D721Med (cell line): ENCODE results near the gene ERICH4.
"Not testable (repeated sequence)": the region's sequence is repeated elsewhere in the genome, so short reads cannot be mapped to it uniquely, and the experiment has no call there.

ENCODE experiments used
- DNase-seq: peaks from one replicate; pipeline ENCODE4 v3.0.0; 2011; ENCODE audit warnings: low spot score; ENCODE audit not compliant: insufficient read length
- FAIRE-seq: peaks from 2 replicates; lab custom pipeline; 2011; peaks lifted over from hg19 to GRCh38; lab: Jason Lieb, UNC
- TF ChIP-seq, protein P1 (sequence below): IDR thresholded peaks from 2 replicates; pipeline ENCODE4 v1.5.1; 2012; ENCODE audit warnings: mild to moderate bottlenecking, control low read depth; ENCODE audit not compliant: insufficient read depth; ENCODE audit errors: missing control alignments

The ERICH4 gene

DNA sequence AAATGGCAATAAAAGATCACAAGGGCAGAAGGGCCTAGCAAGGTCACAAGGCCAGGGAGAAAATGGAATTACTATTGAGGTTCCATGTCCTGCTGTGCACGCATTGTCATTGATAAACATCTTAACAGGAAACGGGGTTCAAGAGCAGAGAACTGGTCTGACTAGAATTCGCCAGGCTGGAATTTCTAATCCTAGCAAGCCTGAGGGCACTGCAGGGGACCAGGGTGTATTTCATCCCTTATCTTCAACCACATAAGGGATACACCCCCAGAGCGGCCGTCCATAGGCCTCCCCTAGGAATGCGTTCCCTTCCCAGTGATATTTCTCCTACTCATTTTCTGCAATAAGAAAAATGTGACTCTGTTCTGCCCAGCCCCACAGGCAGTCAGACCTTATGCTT is 19.5 kb downstream of the ERICH4 start:
- FAIRE-seq (no peak), DNase-seq (no peak)
- TF ChIP-seq, protein P1, sequence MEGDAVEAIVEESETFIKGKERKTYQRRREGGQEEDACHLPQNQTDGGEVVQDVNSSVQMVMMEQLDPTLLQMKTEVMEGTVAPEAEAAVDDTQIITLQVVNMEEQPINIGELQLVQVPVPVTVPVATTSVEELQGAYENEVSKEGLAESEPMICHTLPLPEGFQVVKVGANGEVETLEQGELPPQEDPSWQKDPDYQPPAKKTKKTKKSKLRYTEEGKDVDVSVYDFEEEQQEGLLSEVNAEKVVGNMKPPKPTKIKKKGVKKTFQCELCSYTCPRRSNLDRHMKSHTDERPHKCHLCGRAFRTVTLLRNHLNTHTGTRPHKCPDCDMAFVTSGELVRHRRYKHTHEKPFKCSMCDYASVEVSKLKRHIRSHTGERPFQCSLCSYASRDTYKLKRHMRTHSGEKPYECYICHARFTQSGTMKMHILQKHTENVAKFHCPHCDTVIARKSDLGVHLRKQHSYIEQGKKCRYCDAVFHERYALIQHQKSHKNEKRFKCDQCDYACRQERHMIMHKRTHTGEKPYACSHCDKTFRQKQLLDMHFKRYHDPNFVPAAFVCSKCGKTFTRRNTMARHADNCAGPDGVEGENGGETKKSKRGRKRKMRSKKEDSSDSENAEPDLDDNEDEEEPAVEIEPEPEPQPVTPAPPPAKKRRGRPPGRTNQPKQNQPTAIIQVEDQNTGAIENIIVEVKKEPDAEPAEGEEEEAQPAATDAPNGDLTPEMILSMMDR = no peak

DNA sequence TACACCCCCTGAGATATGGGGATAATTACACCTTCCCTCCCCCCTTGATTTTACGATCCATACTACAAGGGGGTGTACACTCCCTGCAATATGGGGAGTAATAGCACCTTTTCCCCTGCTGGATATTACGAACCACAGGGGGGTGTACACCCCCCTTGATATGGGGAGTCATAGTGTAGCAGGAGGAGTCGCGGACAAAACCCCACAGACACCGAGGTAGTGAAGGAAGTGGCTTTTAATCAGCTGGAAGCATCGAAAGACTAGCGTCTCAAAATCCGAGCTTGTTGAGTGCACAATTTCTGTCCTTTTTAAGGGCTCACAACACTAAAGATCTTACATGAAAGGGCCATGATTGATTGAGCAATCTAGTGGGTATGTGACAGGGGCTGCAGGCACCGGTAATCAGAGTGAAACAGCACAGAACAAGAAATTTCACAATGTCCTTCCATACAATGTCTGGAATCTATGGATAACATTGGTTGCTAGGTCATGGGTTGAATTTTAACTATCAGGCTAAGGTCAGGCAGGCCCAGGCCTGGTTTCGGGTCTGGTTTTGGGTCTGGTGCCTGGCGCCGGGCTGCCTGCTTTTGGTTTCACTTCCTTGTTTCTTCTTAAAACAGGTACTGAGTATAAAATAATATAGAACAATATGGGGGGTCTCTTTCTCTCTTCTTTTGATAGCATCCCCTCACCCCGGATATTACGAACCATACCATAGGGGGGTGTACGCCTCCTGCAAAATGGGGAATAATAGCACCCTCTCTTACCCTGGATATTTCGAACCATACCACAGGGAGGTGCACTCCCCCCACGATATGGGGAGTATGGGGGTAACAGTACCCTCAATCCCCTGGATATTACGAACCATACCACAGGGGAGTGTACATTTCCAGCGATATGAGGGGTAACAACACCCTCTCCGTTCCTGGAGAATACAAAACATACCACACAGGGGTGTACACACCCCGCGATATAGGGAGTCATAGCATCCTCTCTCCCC is 20.6 kb downstream of the ERICH4 start:
- not testable (repeated sequence) for FAIRE-seq, DNase-seq

DNA sequence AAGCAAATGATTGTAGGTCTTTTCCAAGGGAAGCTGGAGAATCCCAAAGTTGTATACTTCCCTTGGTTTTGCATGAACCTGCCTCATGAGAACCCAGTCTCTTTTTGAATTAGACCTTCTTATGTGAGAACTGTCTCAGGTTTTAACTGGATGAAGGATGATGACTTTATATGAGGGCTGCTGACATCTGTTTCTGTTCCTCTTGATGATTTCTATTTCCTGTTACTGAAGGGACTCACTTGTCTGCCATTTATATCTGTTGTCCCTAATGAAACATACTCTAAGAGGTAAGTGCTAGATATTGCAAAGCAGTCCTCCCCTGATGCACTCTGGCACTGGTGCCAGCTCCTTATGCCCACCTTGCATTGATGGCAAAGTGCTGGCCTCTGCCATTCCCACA is 33.6 kb downstream of the ERICH4 start:
- no peak for DNase-seq
- TF ChIP-seq, protein P1 = no peak
- no peak for FAIRE-seq

DNA sequence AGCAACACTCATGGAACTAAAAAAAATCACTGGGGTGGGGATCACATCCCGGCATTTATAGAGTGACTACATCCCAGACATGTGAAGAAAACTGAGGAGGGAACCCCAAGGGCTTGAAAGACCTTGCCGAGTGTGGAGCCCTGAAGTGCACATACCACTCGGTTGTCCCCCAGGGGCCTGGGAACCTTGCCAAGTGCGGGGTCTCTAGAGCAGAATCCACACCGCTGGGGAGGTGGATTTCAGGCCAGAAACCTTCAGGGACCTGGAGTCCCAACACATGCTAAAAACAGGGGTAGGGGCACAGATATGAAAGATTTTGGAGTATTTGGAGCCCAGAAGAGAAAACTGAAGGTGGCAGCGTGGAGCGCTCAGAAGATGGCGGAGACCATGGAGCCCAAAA is 35.2 kb downstream of the ERICH4 start:
- no peak for DNase-seq
- no peak for FAIRE-seq
- TF ChIP-seq, protein P1 = no peak

DNA sequence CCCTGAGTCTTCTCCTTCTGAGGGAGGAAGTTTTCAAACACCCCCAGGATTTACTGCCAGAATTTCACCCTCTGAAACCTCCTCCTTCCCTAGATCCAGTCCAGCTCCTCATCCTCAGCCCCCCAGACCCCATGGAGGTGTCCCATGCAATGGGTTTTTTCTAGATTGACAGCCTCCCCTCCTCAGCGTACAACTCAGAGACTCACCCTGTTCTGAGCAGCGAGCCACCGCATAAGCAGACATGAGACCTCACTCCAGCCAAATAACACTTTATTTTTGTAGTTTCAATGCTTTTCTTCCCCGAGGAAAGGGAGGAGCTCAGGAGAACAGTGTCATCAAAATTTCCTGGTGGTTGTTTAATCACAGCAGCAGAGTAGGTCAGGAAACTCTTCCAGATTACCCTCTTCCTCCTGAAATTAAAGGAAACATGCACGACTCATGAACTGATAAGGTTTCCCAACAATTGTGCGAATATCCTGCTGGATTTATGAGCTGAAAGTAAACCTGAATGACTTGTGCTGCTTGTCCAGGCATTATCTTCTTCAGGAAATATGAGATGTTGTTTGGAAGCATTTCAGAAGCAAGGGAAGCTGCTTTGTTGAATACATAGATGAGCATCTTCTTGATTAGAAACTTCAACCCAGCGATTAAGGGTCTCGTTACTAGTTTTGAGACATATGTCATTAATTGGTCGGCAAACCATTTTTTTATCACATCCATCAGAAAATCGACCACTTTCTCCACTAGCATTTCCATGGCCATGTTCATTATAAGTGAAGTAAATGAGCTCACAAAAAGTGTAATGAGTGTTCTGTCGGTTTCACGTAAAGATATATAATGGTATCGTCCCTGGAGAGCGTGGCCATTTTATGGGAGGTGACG is 36.2 kb downstream of the ERICH4 start:
- FAIRE-seq (no peak), DNase-seq (no peak)
- TF ChIP-seq, protein P1 = no peak

DNA sequence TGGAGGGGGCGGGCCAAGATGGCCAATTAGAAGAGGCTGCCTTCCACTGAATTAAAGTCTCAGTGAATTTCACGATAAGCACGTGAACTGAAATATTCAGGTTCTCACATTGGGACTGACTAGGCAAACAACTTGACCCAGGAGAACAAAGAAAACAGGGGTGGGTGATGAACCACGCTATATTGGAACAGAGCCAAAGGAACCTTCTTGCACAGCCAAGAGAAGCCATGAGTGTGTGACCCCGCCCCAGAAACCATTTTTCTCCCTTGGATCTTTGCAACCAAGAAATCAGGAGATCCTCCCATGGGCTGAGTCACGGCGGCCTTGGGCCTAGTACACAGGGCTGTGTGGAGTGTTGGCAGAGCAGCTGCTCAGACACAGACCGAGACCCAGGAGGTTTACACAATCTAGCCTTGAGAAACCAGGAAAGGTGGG is 36.8 kb downstream of the ERICH4 start:
- TF ChIP-seq, protein P1 = no peak
- DNase-seq = no peak
- FAIRE-seq = no peak

DNA sequence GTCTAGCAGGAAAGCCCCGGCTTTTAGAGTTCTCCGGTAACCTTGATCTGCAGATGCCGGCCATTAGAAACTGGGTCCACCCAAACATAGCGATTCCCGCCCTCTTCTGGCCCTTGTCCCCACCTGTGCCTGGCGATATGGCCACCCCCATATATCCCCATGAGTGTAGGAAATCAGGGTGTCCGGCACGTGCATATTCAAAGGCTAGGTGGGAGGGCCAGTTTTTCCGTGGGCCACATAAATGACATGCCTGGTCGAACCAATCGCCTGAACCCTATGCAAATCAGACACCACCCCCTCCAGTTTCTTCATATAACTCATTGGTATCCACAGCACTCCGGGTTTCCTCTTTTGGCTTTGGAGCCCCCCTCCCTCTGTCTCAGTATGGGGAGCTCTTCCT is 37.4 kb downstream of the ERICH4 start:
- TF ChIP-seq, protein P1 = no peak

More for the DNA sequence above, 37.4 kb downstream of the ERICH4 start:
- no peak for DNase-seq
- FAIRE-seq = no peak
